Tibial artery (tissue), 4 donors: ENCODE data around the gene GPC6.

Experiments used
- DNase-seq, 2 donors: peaks; one replicate each; pipeline ENCODE4 v3.0.0-alpha.2; 2019
- H3K27ac ChIP-seq, 2 donors: fragments of 200-600 bp; sonication (generic) in 1 of 2; 1 replicate in 1 of 2; 2 replicates in 1 of 2; pipeline ENCODE4 v1.5.1; 2018 to 2019; ENCODE audit warnings: mild to moderate bottlenecking in 1 of 2
- H3K27me3 ChIP-seq, 2 donors: fragments of 200-600 bp; sonication (generic) in 1 of 2; one replicate each; pipeline versions ENCODE4 v1.5.1 to v1.6.0; 2016 to 2019
- H3K36me3 ChIP-seq, 3 donors: fragments of 200-600 bp; sonication (generic) in 2 of 3; one replicate each; pipeline ENCODE4 v1.5.1; 2016 to 2019; ENCODE audit warnings: mild to moderate bottlenecking in 2 of 3
- H3K4me1 ChIP-seq, 4 donors: fragments of 200-600 bp; sonication (generic) in 2 of 4; 1 replicate in 3 of 4; 2 replicates in 1 of 4; pipeline ENCODE4 v1.5.1; 2016 to 2019
- H3K4me3 ChIP-seq, 2 donors: fragments of 200-600 bp; sonication (generic) in 1 of 2; 1 replicate in 1 of 2; 2 replicates in 1 of 2; pipeline ENCODE4 v1.5.1; 2018 to 2019; ENCODE audit warnings: mild to moderate bottlenecking in 2 of 2
- H3K9me3 ChIP-seq, 3 donors: fragments of 200-600 bp; sonication (generic) in 1 of 3; one replicate each; pipeline ENCODE4 v1.5.1; 2016 to 2019
- CTCF ChIP-seq, 2 experiments: fragments of 200-600 bp in 1 of 2; fragments of 450-650 bp in 1 of 2; IDR thresholded peaks; one replicate each; pipeline ENCODE4 v1.5.1; 2017 to 2019; ENCODE audit warnings: antibody characterized with exemption in 2 of 2, mild to moderate bottlenecking in 1 of 2, moderate library complexity in 1 of 2
- intact Hi-C: fragments of 100-400 bp; cut with DNase I; formaldehyde crosslinking; loops from one replicate; pipeline ENCODE4 v1.15.0; 2023; ENCODE audit warnings: low total_unique reads

Gene GPC6

GRCh38 chr13:94242554-94242953, 1015.9 kb downstream of the GPC6 start:
- DNase-seq = no peak
- no peaks in the 10 kb centered on the region for H3K4me1 ChIP-seq
- no peak for TF ChIP-seq CTCF (IDR thresholded peaks at IDR 0.05)
- H3K27ac ChIP-seq = no peak overlapping the region
- peaks cover 0 to 4% (median 4%) of the 10 kb centered on the region in 3 donors for H3K9me3 ChIP-seq
- no peaks in the 10 kb centered on the region for H3K36me3 ChIP-seq
- no peaks in the 10 kb centered on the region for H3K27me3 ChIP-seq
- intact Hi-C loops = no loop called here
- no peak overlapping the region for H3K4me3 ChIP-seq

GRCh38 chr13:94243551-94243950, 1016.9 kb downstream of the GPC6 start:
- intact Hi-C loops = no loop called here
- no peak for DNase-seq
- TF ChIP-seq CTCF (IDR thresholded peaks at IDR 0.05) = no peak

GRCh38 chr13:94246495-94246894, 1019.9 kb downstream of the GPC6 start:
- Histone ChIP-seq H3K4me1 (no peaks in the 10 kb centered on the region), H3K9me3 (peaks cover 0 to 4% (median 4%) of the 10 kb centered on the region in 3 donors), H3K27ac (no peak overlapping the region), H3K27me3 (no peaks in the 10 kb centered on the region), H3K4me3 (no peak overlapping the region), H3K36me3 (no peaks in the 10 kb centered on the region)
- DNase-seq = no peak
- no peak for TF ChIP-seq CTCF (IDR thresholded peaks at IDR 0.05)
- intact Hi-C loops = no loop called here

More at GRCh38 chr13:94243551-94243950, 1016.9 kb downstream of the GPC6 start:
- no peak overlapping the region for H3K4me3 ChIP-seq
- peaks cover 0 to 4% (median 4%) of the 10 kb centered on the region in 3 donors for H3K9me3 ChIP-seq
- H3K36me3 ChIP-seq = no peaks in the 10 kb centered on the region
- no peak overlapping the region for H3K27ac ChIP-seq
- H3K27me3 ChIP-seq = no peaks in the 10 kb centered on the region
- no peaks in the 10 kb centered on the region for H3K4me1 ChIP-seq

GRCh38 chr13:94247890-94248289, 1021.3 kb downstream of the GPC6 start:
- Histone ChIP-seq H3K4me1 (peaks cover 0 to 8% (median 0%) of the 10 kb centered on the region in 4 donors), H3K27ac (no peak overlapping the region), H3K4me3 (no peak overlapping the region), H3K36me3 (no peaks in the 10 kb centered on the region), H3K9me3 (peaks cover 0 to 4% (median 4%) of the 10 kb centered on the region in 3 donors), H3K27me3 (no peaks in the 10 kb centered on the region)
- DNase-seq = no peak
- TF ChIP-seq CTCF (IDR thresholded peaks at IDR 0.05) = no peak
- intact Hi-C loops = no loop called here

GRCh38 chr13:94248454-94249228, 1022.0 kb downstream of the GPC6 start:
- peaks cover 0 to 8% (median 0%) of the 10 kb centered on the region in 4 donors for H3K4me1 ChIP-seq
- TF ChIP-seq CTCF (IDR thresholded peaks at IDR 0.05) = no peak
- H3K27me3 ChIP-seq = no peaks in the 10 kb centered on the region
- peaks cover 0 to 4% (median 4%) of the 10 kb centered on the region in 3 donors for H3K9me3 ChIP-seq
- H3K27ac ChIP-seq = no peak overlapping the region
- H3K36me3 ChIP-seq = no peaks in the 10 kb centered on the region
- no peak for DNase-seq
- H3K4me3 ChIP-seq = no peak overlapping the region
- intact Hi-C loops = no loop called here
